RWPE2 (cell line): ENCODE data around the gene OCA2.

Experiments
- ATAC-seq: fragments of 200-7000 bp; cut with Tn5 transposase; 3 replicates; pipeline ENCODE4 v1.9.1; 2021; ENCODE audit warnings: low read depth
- DNase-seq: peaks from one replicate; pipeline ENCODE4 v3.0.0-alpha.2; 2020; ENCODE audit warnings: low spot score
- H3K27ac ChIP-seq: fragments of 450-650 bp; 2 replicates; pipeline ENCODE4 v1.5.1; 2017; ENCODE audit warnings: mild to moderate bottlenecking; ENCODE audit not compliant: poor library complexity, severe bottlenecking
- H3K27me3 ChIP-seq: fragments of 250-450 bp; sonication (Bioruptor Pico); 2 replicates; pipeline ENCODE4 v1.5.1; 2021; ENCODE audit warnings: mild to moderate bottlenecking, moderate library complexity; ENCODE audit not compliant: insufficient read depth, poor library complexity, severe bottlenecking
- H3K36me3 ChIP-seq: fragments of 250-450 bp; sonication (Bioruptor Pico); 2 replicates; pipeline ENCODE4 v1.5.1; 2020; ENCODE audit warnings: low read depth, mild to moderate bottlenecking, moderate library complexity
- H3K4me1 ChIP-seq: fragments of 250-450 bp; sonication (Bioruptor Pico); 2 replicates; pipeline ENCODE4 v1.5.1; 2021; ENCODE audit warnings: mild to moderate bottlenecking, moderate library complexity; ENCODE audit not compliant: insufficient read depth, poor library complexity, severe bottlenecking
- H3K4me3 ChIP-seq: fragments of 250-450 bp; sonication (Bioruptor Pico); 2 replicates; pipeline ENCODE4 v1.5.1; 2021; ENCODE audit warnings: mild to moderate bottlenecking, moderate library complexity; ENCODE audit not compliant: severe bottlenecking
- H3K9me3 ChIP-seq: fragments of 250-450 bp; sonication (Bioruptor Pico); 2 replicates; pipeline ENCODE4 v1.5.1; 2021; ENCODE audit warnings: mild to moderate bottlenecking, moderate library complexity; ENCODE audit not compliant: severe bottlenecking
- CTCF ChIP-seq: fragments of 450-650 bp; IDR thresholded peaks from one replicate; pipeline ENCODE4 v1.5.1; 2017; ENCODE audit warnings: mild to moderate bottlenecking, moderate library complexity; ENCODE audit not compliant: poor library complexity, severe bottlenecking

OCA2 gene

GRCh38 chr15:28133281-28133680 lies 34.2 kb upstream of the OCA2 start:
- Histone ChIP-seq H3K36me3 (peaks cover 58% of the 10 kb centered on the region), H3K27ac (no peak overlapping the region), H3K27me3 (no peaks in the 10 kb centered on the region), H3K4me3 (no peak overlapping the region), H3K9me3 (no peaks in the 10 kb centered on the region), H3K4me1 (no peaks in the 10 kb centered on the region)
- no peak for TF ChIP-seq CTCF
- DNase-seq (no peak), ATAC-seq (no peak)

- DNase-seq, result no peak
- H3K4me3 ChIP-seq, result no peak overlapping the region
- peaks cover 55% of the 10 kb centered on the region for H3K36me3 ChIP-seq
- H3K27me3 ChIP-seq, result no peaks in the 10 kb centered on the region
- no peaks in the 10 kb centered on the region for H3K9me3 ChIP-seq
- no peak for TF ChIP-seq CTCF
- no peak overlapping the region for H3K27ac ChIP-seq
- H3K4me1 ChIP-seq, result no peaks in the 10 kb centered on the region
- no peak for ATAC-seq
Measured at GRCh38 chr15:28132524-28133275, 33.6 kb upstream of the OCA2 start.

GRCh38 chr15:28131946-28132345 lies 32.8 kb upstream of the OCA2 start:
- H3K4me1 ChIP-seq, result no peaks in the 10 kb centered on the region
- TF ChIP-seq CTCF, result no peak
- H3K9me3 ChIP-seq, result no peaks in the 10 kb centered on the region
- DNase-seq (no peak), ATAC-seq (no peak)
- no peaks in the 10 kb centered on the region for H3K27me3 ChIP-seq
- H3K36me3 ChIP-seq, result peaks cover 54% of the 10 kb centered on the region
- no peak overlapping the region for H3K27ac ChIP-seq
- no peak overlapping the region for H3K4me3 ChIP-seq

GRCh38 chr15:28131400-28131799 lies 32.3 kb upstream of the OCA2 start:
- no peaks in the 10 kb centered on the region for H3K9me3 ChIP-seq
- TF ChIP-seq CTCF, result no peak
- no peak overlapping the region for H3K27ac ChIP-seq
- no peak overlapping the region for H3K4me3 ChIP-seq
- H3K36me3 ChIP-seq, result peaks cover 54% of the 10 kb centered on the region
- H3K27me3 ChIP-seq, result no peaks in the 10 kb centered on the region
- ATAC-seq, result no peak
- no peaks in the 10 kb centered on the region for H3K4me1 ChIP-seq
- peak; percentile 69 for DNase-seq

GRCh38 chr15:28130651-28131050 lies 31.5 kb upstream of the OCA2 start:
- peaks cover 55% of the 10 kb centered on the region for H3K36me3 ChIP-seq
- no peak overlapping the region for H3K27ac ChIP-seq
- H3K4me1 ChIP-seq, result no peaks in the 10 kb centered on the region
- no peaks in the 10 kb centered on the region for H3K9me3 ChIP-seq
- no peaks in the 10 kb centered on the region for H3K27me3 ChIP-seq
- DNase-seq, result peak; percentile 40
- no peak for ATAC-seq
- H3K4me3 ChIP-seq, result no peak overlapping the region
- no peak for TF ChIP-seq CTCF
